Stimulated activated CD4-positive, alpha-beta T cell treated with anti-CD3 and anti-CD28 coated beads, Interleukin-1b, Interleukin-23, amount 100 ng/mL, for 48 hours (primary cell): ENCODE data around the gene TUBB4B.
"Not testable (repeated sequence)": the region's sequence is repeated elsewhere in the genome, so short reads cannot be mapped to it uniquely, and the experiment has no call there.

Experiments used
- DNase-seq: peaks from one replicate; pipeline ENCODE4 v3.0.0-alpha.2; 2020

Gene TUBB4B

DNA sequence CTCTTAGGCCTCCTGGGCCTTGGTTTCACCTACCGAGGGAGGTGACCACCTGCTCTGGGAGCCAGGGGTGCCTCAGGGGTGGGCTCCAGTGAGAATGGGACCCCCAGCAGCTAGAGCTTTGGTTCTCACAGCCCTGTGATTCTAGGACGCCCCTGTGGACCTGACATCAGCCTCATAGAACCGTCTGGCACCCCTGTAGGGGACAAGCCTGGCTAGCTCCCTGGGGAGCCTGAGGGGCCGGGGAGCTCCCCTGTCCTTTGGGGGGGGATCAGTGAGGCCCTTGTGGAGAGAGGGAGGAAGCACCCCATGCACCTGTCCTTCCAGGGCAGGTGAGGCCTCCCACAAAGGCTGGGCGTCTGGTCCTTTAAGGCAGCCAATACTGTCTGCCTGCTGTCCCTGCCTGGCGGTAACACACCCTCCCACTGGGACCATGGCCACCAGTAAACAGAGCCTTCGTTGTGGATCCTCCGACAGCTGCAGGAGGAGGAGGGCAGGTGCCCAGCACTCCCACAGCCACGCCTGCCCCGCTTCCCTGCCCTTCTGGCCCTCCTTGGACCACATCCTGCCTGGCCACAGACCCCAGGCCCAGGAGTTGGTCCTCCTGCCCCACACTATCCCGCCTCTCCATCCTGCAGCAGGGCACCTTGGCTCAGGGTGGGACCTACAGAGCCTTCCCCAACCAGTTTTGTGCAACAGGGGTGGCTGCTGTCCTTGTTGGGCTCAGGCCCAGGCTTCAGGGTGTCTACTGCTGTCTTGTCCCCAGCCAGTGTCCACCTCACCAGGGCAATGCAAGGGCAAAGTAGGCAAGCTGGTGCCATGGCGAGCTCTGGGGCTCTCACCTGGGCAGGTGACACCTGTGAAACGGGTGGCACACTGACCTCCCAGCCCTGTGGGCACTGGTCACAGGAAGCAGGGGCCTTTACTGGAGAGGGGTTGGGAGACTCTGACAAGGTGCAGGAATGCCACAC, 3.0 kb upstream of the TUBB4B start:
- no peak for DNase-seq

DNA sequence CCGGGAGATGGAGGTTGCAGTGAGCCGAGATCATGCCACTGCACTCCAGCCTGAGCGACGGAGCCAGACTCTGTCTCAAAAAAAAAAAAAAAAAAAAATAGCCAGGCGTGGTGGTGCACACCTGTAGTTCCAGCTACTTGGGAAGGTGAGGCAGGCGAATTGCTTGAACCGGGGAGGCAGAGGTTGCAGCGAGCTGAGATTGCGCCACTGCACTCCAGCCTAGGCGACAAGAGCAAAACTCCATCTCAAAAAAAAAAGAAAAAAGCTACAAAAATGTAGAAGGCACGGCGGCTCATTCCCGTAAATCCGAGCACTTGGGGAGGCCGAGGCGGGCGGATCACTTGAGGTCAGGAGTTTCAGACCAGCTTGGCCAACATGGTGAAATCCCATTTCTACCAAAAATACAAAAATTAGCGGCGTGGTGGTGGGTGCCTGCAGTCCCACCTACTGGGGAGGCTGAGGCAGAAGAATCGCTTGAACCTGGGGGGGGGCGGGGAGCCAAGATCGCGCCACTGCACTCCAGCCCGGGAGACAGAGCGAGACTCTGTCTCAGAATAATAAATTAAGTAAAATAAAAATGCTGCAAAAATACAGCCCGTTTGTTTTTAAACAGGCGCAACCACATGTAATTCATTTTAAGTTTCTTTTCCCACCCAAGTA, 1.4 kb upstream of the TUBB4B start:
- not testable (repeated sequence) for DNase-seq

DNA sequence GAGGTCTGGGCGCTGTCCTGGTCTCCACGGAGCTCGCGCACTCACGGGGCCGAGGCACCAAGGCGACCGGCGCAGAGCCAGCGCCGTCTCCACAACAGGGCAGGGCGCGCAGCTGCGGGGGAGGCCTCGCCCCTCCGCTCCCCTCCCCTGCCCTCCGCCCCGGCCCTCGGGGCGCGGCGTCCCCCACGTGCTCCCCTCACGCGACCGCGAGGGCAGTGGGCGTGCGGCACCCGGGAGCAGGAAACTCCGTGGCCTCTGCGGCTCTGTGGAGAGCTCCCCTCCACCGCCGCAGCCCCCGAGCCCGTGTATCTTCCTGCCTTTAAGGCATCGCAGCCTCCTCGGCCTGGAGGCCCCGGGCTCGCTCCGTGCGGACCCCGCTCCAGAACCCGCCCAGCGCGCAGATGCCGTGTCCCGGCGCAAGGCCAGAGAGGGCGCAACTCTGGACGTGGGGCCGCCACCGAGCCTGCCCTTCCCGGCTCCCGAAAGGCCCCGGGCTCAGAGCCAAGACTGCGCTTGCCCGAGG, 708 bp upstream of the TUBB4B start:
- peak; percentile 62 for DNase-seq

DNA sequence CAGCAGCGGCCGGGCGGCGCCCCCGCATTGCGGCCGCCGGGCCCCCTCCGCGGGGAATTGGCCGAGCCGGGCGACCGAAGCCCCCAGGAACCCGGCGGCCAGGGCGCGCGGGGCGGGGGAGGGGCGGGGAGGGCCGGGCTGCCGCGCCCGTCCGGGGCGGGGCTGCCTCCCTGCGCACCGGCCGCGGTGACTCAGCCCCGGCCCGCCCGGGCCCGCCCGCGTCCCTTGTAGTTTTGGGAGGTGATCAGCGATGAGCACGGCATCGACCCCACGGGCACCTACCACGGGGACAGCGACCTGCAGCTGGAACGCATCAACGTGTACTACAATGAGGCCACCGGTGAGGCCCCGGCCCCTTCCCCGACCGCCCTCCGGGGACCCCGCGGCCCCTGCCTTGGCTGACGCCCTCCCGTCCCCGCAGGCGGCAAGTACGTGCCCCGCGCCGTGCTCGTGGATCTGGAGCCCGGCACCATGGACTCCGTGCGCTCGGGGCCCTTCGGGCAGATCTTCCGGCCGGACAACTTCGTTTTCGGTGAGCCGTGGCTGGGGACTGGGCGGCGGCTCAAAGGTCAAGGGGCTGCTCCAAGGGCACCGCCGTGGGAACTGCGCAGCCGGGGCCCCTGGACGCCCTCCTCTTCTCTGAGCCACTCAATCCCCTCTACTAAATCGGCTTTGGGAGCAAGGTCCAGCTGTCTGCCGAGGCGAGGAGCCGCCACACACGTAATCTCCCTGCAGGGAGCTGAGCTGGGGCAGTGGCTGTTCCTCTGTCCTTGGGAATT, 592 bp downstream of the TUBB4B start:
- peak; percentile 62 for DNase-seq

DNA sequence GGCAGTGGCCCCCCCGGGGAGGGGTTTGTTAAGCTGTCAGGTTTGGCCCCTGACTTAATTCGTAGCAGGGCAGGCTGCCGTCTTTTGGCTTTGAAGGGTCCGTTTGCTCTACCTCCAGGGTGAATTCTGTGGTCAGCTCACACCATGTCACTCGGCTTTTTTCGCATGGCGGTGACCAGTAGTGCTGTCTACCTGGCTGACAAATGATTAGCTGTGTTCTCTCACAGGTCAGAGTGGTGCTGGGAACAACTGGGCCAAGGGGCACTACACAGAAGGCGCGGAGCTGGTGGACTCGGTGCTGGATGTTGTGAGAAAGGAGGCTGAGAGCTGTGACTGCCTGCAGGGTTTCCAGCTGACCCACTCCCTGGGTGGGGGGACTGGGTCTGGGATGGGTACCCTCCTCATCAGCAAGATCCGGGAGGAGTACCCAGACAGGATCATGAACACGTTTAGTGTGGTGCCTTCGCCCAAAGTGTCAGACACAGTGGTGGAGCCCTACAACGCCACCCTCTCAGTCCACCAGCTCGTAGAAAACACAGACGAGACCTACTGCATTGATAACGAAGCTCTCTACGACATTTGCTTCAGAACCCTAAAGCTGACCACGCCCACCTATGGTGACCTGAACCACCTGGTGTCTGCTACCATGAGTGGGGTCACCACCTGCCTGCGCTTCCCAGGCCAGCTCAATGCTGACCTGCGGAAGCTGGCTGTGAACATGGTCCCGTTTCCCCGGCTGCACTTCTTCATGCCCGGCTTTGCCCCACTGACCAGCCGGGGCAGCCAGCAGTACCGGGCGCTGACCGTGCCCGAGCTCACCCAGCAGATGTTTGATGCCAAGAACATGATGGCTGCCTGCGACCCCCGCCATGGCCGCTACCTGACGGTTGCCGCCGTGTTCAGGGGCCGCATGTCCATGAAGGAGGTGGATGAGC, 1.4 kb downstream of the TUBB4B start:
- DNase-seq: no peak

DNA sequence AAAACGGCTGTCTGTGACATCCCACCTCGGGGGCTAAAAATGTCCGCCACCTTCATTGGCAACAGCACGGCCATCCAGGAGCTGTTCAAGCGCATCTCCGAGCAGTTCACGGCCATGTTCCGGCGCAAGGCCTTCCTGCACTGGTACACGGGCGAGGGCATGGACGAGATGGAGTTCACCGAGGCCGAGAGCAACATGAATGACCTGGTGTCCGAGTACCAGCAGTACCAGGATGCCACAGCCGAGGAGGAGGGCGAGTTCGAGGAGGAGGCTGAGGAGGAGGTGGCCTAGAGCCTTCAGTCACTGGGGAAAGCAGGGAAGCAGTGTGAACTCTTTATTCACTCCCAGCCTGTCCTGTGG, 2.2 kb downstream of the TUBB4B start:
- not testable (repeated sequence) for DNase-seq

DNA sequence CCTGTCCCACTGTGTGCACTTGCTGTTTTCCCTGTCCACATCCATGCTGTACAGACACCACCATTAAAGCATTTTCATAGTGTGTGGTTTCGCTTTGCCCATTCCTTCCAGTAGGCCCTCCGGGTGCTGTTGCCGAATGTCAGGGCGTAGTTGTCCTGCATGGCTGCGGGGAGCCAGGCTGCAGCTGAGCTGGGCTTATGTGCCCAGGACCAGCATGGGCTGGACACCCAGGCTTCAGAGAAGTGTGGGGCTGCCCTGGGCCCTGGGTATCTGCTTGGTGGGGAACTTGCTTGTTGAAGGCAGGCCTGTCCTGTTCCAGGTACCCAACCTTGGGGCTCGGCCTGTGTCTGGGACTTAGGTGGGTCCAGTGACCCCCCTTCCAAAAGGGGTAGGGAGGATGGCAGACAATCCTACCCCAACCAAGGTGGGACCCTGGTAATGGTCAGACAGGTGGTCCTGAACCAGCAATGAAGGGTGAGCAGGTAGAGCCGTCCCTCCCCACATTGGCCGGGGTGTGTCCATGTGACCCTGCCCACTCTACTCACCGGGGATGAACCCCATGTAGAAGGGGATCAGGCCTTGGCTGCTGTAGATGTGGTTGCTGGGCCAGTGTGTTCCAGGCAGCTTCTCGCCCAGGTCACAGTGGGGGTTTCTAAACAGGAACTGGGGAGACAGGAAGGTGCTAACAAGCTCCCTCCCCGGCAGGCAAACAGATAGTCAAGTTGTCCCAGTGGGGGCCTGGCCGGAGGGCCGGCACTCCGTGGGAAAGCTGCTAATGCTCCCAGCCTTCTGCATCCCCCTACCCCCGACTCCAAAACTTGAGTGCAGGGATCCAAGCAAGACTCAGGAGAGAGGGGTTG, 2.8 kb downstream of the TUBB4B start:
- no peak for DNase-seq

DNA sequence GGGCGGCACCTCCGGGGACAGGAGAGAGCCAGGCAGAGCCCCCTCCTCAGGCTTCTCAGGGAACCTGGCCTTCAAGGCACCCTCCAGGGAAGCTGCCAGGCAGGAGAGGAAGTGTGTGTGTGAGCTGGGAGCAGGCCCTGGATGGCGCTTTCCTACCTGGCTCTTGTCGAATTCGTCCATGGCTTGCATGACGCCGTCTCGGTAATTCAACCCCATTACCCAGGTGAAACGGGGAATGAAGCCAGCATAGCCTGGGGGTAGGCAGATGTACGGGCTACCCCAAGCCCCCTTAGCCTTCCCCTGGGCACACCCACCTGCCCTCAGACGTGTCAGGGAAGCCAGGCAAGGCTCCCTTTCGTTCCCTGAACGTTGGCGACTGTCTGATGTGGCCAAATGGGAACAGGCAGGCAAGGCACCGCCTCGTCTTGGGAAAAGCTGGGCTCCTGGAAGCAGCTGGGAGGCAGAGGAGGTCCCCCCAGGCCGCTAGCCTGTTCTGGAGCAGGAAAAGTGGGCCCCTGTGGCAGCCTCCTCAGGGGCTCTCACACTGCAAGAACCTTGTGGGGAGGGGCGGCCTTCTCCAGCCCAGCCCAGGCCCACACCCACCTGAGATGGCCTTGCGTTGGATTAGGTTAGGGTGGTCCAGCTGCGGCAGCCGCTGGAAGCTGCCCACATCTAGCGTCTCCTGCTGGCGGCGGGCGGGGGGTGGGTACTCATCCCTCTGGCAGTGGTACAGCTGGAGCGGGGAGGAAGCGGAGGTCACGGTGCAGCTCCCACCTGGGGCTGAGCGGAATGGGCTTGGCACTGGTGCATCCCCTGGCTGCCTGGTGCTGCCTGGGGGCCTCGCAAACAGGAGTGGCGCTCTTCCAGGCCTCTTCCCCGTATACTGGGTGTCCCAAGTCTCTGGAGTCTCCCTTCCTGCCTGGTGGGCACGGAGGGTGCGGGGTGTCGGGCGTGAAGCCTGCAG, 3.7 kb downstream of the TUBB4B start:
- DNase-seq: no peak

DNA sequence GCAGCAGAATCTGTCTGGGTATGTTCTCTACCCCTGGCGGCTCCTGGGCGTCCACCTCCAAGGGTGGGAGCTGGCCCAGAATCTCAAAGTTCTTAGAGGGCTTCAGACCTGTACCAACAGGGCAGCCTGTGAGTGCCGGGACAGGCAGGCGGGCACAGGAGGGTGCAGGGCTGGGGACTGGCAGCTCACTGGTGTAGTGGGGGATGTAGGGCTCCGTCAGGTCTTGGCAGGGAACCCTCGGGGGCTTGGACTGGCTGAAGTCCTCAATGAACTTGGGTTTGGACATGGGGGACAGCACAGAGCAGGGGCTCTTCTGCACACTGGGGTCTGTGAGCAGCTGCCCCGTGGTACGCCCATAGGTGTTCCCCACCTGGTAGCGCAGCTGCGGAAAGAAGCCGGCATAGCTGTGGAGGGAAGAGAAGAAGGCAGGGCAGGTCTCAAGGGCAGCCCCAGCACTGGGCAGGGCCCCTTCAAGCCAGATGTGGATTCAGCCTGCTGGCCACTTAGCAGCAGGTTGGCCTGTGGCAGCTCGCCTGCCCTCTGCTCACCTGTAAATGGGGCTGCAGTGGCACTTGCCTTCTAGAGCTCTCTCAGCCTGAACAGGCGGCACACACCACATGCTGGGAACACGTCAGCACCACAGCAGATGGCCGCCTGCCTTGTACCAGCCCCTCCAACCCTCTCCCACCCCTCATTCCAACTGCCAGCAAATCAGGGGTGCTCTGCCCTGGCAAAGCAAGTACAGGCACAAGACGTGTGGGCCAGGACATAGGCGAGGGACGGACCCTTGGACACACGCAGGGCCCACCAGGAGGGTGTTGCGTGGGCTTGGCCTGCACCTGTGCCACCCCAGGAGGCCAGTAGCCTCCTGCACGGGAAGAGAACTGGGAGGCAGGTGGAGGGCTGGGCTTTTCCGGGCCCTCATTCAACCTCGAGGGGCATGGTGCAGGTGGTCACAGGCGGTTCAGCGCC, 4.6 kb downstream of the TUBB4B start:
- no peak for DNase-seq

DNA sequence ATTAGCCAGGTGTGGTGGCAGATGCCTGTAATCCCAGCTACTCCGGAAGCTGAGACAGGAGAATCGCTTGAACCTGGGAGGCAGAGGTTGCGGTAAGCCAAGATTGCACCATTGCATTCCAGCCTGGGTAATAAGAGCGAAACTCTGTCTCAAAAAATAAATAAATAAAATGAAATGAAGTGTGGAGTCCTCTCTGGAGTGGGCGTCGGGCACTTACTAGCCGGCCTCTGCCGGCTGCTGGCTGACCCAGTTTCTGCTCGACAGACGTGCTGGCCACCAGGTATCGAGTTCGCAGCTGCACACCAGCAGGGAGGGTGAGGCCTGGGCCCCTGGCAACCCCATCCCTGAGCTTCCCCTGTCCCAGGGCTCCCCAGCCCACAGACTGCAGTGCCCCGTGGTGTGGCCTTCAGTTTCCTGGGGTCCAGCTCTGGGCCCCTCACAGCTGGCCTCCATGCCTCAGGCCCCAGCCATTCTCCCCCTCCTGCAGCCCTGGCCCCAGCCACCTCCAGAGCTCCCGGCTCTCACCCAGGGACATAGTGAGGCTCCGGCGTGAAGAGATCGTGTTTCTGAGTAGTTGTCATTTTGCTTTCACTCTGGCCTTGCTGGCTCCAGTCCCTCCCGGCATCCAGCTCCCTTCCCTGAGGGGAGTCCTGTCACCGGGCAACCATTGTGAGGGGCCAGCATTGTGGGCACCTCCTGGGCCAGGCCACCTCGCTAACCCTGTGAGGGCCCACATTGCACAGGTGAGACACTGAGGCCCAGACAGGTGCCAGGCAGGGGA, 6.2 kb downstream of the TUBB4B start:
- no peak for DNase-seq

DNA sequence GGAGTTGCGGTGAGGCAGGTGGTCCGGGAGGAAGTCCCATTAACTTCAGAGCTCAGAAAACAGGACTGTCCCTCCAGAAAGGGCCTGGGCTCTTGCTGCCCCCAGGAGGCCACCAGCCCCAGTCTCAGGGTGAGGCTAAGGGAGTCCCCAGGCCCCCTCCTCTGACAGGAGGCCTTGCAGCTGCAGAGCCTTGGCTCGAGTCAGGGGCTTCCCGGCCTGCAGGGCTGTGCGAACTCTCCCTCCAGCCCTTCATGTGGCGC, 6.8 kb downstream of the TUBB4B start:
- no peak for DNase-seq

DNA sequence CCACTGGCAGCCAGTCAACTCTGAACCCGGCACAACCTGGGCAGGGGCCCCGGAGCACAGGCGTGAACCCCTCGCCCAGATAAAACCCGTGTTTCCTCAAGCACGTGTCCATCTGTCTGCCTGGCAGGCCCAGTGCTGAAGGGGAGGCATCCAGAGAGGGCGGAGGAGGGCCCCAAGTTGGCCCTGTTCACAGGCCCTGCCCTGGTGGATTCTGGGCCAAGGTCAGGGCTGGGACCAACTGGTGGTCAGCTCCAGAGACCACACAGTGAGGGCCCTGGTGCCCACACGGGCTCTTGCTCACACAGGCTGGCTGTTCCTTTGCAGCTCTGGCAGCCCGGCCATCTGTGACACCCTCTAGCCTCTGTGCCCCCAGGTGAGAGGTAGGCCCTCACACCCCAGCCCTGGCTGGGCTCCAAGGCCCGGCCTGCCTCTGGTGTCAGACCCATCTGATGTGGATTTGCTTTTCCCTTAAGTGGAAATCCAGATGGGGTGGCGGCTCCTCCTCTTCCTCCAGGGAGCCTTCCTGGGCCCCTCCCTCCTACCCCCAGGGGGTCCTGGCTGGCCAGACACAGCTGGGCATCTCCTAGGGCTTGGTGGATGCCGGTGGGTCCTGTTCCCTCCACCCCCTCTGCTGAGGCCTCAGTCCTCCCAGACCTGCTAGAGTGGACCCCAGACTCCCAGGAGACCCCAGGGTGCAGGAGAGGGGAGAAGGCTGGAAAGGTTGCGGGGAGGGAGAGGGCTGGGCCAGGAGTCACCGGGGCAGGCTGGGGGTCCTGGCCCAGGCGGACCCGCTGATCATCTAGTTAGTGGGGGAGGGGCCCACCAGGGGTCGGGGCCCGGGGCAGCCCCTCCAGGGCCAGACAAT, 9.5 kb downstream of the TUBB4B start:
- no peak for DNase-seq

DNA sequence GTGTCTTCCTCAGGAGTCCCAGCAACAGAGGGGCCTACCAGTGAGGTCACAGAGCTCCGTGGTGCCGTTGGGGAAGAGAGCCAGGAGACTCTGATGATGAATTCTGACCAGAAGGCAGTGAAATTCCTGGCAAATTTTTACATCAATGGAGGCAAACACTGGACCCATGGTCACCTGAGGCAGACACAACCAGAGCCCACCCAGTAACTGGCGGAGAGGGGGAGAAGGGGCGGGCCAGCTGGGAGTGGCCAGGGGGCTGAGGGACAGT, 10.0 kb downstream of the TUBB4B start, which contains the start of gene STPG3:
Gene STPG3 (plus strand): TSS at position 93 of the 268 bp plus-strand sequence. CDS start 1 bp downstream, at position 94.
- no peak for DNase-seq

DNA sequence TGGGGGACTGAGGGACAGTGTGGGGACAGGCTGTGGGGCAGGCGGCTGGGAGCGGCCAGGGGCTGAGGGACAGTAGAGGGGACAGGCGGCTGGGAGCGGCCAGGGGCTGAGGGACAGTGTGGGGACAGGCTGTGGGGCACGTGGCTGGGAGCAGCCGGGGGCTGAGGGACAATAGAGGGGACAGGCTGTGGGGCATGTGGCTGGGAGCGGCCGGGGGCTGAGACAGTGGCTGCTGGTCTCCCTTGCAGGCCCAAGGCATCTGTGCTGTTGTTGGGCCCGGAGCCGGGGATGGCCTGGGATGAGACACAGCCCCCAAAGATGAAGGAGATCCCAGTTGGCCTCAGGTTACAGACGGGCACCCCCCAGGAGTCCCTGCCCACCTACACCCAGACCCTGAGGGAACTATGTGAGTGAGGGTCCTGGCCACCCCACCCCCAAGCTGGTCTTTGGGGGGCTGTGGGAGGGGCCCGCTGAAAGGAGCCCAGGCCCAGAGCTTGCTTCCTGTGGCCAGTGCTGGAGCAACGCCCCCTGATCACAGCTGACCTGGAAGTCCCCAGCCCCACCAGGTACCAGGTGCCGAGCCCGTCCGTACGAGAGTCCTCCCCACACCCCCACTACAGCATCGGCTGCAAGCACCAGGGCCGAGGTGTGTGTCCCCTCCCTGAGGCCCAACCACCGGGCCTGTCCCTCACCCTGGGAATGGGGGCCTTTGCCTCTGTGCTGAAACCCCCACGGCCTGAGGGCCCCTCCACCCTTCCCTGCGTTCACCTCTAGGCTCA, 10.6 kb downstream of the TUBB4B start:
- no peak for DNase-seq

DNA sequence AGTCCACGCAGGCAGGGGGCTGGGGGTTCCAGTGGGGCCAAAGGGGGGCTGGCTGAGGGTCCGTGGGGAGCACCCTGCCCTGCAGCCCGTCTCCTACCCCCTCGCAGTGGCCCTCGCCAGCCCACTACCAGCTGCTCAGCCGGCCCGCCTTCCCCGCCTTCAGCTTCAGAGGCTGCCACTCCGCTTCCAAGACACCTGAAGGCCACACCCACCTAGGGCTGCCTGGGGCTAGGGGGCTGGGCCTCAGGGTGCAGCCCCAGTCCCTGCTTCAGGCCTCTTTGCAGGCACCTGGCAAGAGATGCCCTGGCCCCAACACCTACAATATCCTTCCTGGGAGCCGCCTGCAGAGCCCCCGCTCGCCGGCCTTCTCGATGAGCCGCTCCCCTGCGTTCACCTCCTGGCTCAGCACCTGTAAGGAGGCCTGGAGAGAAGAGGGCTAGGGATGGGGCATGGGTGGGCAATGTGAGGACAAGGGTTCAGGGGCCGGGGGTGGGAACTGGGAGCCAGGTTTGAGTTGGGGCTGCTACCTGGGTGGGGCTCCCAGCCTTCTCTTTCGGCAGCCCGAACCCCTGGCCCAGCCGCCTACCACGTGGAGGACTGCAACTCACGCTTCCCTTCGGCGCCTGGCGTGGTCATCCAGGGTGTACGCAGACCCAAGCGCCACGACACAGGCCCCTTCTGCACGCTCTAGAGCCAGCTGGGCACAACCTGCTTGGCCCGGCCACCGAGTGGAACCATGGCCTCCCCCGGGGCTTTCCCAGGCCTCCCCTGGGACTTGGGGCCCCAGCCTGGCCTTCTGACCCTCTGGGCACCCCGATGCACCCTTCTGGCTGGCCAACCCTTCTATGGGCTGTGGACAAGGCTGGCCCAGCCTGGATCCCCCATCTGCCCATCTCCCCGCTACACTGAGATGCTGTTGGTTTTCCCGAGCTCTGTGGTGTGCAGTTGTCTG, 11.7 kb downstream of the TUBB4B start:
- DNase-seq: no peak
